Rectal smooth muscle tissue (tissue), 1 donor: ENCODE measurements around the gene GRID1.

Experiments used
- H3K27ac ChIP-seq: one replicate; pipeline ENCODE4 v1.7.0; 2013; ENCODE audit warnings: low read depth, low read length, inconsistent platforms
- H3K27me3 ChIP-seq: one replicate; pipeline ENCODE4 v1.7.0; 2013; ENCODE audit warnings: low read length; ENCODE audit not compliant: control insufficient read depth, insufficient read depth
- H3K36me3 ChIP-seq: one replicate; pipeline ENCODE4 v1.7.0; 2013; ENCODE audit warnings: low read length; ENCODE audit not compliant: control insufficient read depth, insufficient read depth
- H3K4me1 ChIP-seq: one replicate; pipeline ENCODE4 v1.7.0; 2013; ENCODE audit warnings: low read length; ENCODE audit not compliant: control insufficient read depth, insufficient read depth
- H3K4me3 ChIP-seq: one replicate; pipeline ENCODE4 v1.7.0; 2013; ENCODE audit warnings: low read length
- H3K9ac ChIP-seq: one replicate; pipeline ENCODE4 v1.7.0; 2013; ENCODE audit warnings: low read length

Gene GRID1

GRCh38 chr10:86363184-86363832, 3.3 kb downstream of the GRID1 start:
- Histone ChIP-seq H3K27ac (no peak overlapping the region), H3K9ac (no peak overlapping the region), H3K27me3 (peaks cover 17% of the 10 kb centered on the region), H3K4me1 (no peaks in the 10 kb centered on the region), H3K4me3 (peak overlapping the region; percentile 23), H3K36me3 (no peaks in the 10 kb centered on the region)

GRCh38 chr10:86362586-86363183, 3.9 kb downstream of the GRID1 start:
- Histone ChIP-seq H3K4me1 (no peaks in the 10 kb centered on the region), H3K9ac (no peak overlapping the region), H3K27me3 (peaks cover 17% of the 10 kb centered on the region), H3K27ac (no peak overlapping the region), H3K4me3 (no peak overlapping the region), H3K36me3 (no peaks in the 10 kb centered on the region)

- Histone ChIP-seq H3K4me1 (no peaks in the 10 kb centered on the region), H3K27ac (no peak overlapping the region), H3K36me3 (no peaks in the 10 kb centered on the region), H3K27me3 (peaks cover 11% of the 10 kb centered on the region), H3K9ac (no peak overlapping the region), H3K4me3 (no peak overlapping the region)
Measured at GRCh38 chr10:86362129-86362527, 4.5 kb downstream of the GRID1 start.

GRCh38 chr10:86361156-86362128, 5.2 kb downstream of the GRID1 start:
- H3K9ac ChIP-seq: no peak overlapping the region
- H3K36me3 ChIP-seq: no peaks in the 10 kb centered on the region
- peaks cover 9% of the 10 kb centered on the region for H3K27me3 ChIP-seq
- no peaks in the 10 kb centered on the region for H3K4me1 ChIP-seq
- H3K27ac ChIP-seq: no peak overlapping the region
- H3K4me3 ChIP-seq: no peak overlapping the region

- no peak overlapping the region for H3K4me3 ChIP-seq
- H3K27ac ChIP-seq: no peak overlapping the region
- H3K9ac ChIP-seq: no peak overlapping the region
- H3K36me3 ChIP-seq: no peaks in the 10 kb centered on the region
- no peaks in the 10 kb centered on the region for H3K4me1 ChIP-seq
- H3K27me3 ChIP-seq: peaks cover 8% of the 10 kb centered on the region
Measured at GRCh38 chr10:86360657-86361056, 5.9 kb downstream of the GRID1 start.

- Histone ChIP-seq H3K4me1 (no peaks in the 10 kb centered on the region), H3K36me3 (no peaks in the 10 kb centered on the region), H3K4me3 (no peak overlapping the region), H3K27me3 (peaks cover 5% of the 10 kb centered on the region), H3K27ac (no peak overlapping the region), H3K9ac (no peak overlapping the region)
Measured at GRCh38 chr10:86359954-86360353, 6.6 kb downstream of the GRID1 start.

GRCh38 chr10:86359111-86359510, 7.5 kb downstream of the GRID1 start:
- Histone ChIP-seq H3K9ac (no peak overlapping the region), H3K27ac (no peak overlapping the region), H3K27me3 (peaks cover 5% of the 10 kb centered on the region), H3K4me1 (no peaks in the 10 kb centered on the region), H3K36me3 (no peaks in the 10 kb centered on the region), H3K4me3 (no peak overlapping the region)

GRCh38 chr10:86357676-86358075, 8.9 kb downstream of the GRID1 start:
- Histone ChIP-seq H3K27ac (no peak overlapping the region), H3K9ac (no peak overlapping the region), H3K4me3 (no peak overlapping the region), H3K36me3 (no peaks in the 10 kb centered on the region), H3K27me3 (no peaks in the 10 kb centered on the region), H3K4me1 (no peaks in the 10 kb centered on the region)

- Histone ChIP-seq H3K36me3 (no peaks in the 10 kb centered on the region), H3K4me3 (no peak overlapping the region), H3K27me3 (no peaks in the 10 kb centered on the region), H3K27ac (no peak overlapping the region), H3K4me1 (no peaks in the 10 kb centered on the region), H3K9ac (no peak overlapping the region)
Measured at GRCh38 chr10:86357041-86357440, 9.6 kb downstream of the GRID1 start.

GRCh38 chr10:86356296-86356695, 10.3 kb downstream of the GRID1 start:
- Histone ChIP-seq H3K4me3 (no peak overlapping the region), H3K36me3 (no peaks in the 10 kb centered on the region), H3K9ac (no peak overlapping the region), H3K4me1 (no peaks in the 10 kb centered on the region), H3K27ac (no peak overlapping the region), H3K27me3 (no peaks in the 10 kb centered on the region)

- Histone ChIP-seq H3K27ac (no peak overlapping the region), H3K9ac (no peak overlapping the region), H3K36me3 (no peaks in the 10 kb centered on the region), H3K27me3 (no peaks in the 10 kb centered on the region), H3K4me1 (no peaks in the 10 kb centered on the region), H3K4me3 (no peak overlapping the region)
Measured at GRCh38 chr10:86355571-86356038, 11.0 kb downstream of the GRID1 start.

GRCh38 chr10:86354761-86355540, 11.6 kb downstream of the GRID1 start:
- no peaks in the 10 kb centered on the region for H3K27me3 ChIP-seq
- no peak overlapping the region for H3K9ac ChIP-seq
- H3K4me1 ChIP-seq: no peaks in the 10 kb centered on the region
- no peak overlapping the region for H3K27ac ChIP-seq
- H3K4me3 ChIP-seq: no peak overlapping the region
- no peaks in the 10 kb centered on the region for H3K36me3 ChIP-seq
